HG03575 (cell line): ENCODE measurements around the gene CROCC2.

ENCODE experiments used
- ATAC-seq: cut with Tn5 transposase; IDR thresholded peaks from one replicate; pipeline ENCODE4 v1.9.1; 2021; ENCODE audit not compliant: unreplicated experiment, insufficient number of reproducible peaks, low FRiP score; ENCODE audit errors: extremely low read depth

CROCC2 gene

DNA sequence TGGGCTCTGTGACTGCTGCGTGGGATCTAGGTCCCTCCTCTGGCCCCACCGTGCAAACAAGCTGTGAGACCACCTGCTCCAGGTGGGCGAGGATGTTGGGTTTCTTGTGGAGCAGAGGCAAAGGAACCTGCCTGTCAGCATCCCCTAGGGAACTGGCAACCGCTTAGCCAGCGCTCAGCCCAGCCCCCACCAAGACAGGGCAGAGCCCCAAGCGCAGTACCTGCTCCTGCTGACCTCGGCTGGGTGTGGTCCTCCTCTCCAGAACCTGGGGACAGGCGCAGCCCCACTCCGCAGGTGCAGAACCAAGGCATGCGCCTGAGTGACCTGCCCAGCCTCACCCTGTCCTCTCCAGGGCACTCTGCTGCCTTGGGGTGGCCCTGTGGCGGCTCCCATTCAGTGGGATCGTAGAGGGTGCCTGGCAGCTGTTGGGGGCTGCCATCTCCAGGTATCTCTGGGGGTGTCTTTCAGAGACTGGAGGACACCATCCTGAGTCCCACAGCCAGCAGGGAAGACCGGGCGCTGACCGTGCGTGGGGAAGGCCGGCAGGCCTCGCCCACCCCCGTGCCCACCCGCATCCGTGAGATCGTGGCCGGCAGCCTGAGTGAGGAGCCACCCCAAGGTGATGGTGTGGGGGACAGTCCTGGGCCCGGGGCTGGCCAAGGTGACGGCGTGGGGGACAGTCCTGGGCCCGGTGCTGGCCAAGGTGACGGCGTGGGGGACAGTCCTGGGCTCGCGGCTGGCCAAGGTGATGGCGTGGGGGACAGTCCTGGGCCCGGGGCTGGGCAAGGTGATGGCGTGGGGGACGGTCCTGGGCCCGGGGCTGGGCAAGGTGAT lies 12.3 kb downstream of the CROCC2 start:
- ATAC-seq, result no peak

DNA sequence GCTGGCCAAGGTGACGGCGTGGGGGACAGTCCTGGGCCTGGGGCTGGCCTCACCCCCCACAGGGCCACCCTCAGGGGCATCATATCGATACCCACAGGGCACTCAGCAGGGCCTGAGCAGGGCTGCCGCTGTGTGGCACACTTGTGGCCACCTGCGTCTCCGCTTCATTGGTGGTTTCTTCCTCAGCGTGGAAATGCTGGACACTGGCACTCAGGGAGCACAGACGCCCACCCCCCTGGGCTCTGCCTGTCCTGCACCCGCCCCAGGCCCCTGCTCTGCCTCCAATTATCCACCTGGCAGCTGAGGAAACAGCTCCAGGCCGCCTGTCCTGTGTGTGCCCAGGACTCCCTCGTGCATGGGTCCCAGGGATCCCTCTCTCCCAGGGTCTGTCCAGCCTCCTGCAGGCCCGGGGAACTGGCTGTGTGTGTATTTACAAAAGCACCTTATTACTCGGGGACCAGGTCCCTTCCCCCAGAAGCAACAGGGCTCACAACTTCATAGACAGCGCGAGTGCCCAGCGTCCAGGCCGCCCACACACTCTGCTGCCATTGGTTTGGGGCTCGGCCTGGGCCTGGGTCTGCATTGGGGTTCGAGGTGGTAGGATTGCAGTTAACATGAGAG lies 13.1 kb downstream of the CROCC2 start:
- no peak for ATAC-seq

DNA sequence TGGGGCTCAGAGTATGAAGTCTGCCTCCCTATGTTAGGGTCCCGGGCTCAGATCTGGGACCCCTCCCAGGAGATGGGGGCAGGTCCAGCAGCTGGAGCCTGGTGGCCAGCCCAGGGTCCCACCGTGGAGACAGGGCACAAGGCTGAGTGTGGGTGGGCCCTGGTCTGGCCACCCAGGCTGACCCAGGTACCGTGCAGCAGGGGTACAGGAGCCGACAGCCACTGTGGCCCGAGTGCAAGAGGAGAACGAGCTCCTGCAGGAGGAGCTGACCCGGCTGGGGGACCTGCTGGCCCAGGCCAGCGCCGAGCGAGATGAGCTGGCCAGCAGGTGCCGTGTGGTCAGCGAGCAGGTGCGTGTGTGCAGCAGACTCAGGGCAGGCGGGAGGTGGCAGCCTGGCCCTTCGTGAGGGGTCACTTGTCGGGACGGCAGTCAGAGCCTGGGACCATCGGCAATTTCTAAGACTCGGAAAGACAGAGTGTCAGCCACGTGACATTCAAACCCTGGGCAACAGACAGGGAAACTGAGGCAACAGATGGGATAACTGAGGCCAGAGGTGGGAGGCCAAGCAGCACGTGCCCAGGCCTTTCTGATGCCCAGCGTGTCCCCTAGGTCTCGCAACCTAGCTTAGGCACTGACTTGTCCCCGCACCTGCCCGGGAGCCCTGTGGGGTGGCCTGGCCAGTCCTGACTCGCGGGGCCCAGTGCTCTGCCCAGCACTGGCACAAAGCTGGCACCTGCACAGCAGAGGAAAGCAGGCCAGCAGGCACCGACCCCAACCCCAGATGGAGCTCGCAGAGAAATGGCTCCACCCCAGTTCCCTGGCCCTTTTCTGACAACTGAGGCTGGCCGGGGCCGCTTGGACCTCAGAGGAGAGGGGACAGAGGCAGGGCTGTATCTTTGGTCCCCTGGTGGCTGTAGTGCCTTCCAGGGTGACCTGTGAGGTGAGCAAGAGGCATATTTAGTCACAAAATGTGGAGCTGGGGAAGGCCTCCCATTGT lies 13.9 kb downstream of the CROCC2 start:
- ATAC-seq, result no peak

DNA sequence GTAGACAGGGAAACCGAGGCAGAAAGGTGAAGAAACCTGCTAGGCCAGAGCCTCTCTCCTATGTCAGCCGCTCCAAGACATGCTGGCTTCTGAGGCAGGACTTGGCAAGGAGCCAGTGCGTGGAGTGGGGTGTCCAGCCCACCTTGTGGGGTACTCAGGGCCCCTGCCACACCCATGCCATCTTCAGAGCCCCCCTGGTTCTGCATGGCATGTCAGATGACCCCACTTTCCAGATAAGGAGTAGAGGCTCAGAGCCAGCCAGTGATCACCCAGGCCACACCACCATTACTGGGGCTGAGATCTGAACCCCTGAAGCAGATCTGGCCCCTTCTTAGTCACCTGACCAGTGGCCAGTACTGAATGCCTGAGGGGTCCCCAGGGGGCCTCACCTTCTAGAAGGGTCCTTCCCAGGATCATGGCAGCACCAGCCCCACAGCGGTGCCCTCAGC lies 14.7 kb downstream of the CROCC2 start:
- ATAC-seq, result no peak

DNA sequence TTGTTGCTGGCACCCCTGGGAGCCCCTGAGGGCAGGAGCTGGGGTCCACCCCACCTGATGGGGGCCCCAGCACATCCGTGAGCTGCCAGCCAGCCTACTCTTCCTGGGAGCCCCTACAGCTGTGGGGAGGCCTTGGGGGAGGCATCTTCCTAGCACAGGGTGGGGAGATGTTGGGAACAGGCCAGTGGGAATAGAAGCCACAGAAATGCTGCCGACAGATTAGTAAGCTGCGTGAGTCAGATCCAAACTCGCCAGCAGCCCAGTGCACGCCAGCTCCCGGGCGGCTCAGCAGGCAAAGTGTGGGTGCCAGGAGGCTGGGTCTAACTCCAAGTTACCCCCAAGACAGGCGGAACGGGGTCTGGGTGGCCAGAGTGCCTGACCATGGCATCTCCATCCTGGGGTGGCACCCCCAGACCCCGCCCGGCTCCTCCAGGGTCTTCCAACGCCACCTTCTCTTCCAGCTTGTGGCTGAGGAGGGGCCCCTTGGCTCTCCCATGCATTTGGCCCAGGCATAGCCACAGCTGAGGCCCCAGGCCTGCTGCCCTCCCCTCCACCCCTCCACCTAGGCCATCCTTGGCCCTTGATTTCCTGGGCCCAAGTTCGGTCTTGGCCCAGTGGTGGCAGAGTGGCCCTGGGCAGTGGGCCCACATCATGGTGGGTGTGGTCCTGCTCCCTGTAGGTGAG lies 15.3 kb downstream of the CROCC2 start:
- no peak for ATAC-seq

DNA sequence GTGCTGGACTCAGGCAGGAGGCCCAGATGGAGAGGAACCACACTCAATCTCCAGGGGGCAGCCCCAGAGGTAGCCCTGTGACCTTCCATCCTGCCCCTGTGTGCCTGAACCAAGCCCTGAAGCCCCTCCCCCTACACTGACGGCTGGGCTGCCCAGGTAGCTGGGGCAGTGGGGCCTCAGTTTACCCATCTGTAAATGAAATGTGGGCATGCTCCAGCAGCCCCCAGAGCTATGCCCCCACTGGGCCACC lies 15.8 kb downstream of the CROCC2 start:
- ATAC-seq, result no peak

- ATAC-seq, result no peak
Measured at GRCh38 chr2:240922245-240922981, 16.3 kb downstream of the CROCC2 start.

DNA sequence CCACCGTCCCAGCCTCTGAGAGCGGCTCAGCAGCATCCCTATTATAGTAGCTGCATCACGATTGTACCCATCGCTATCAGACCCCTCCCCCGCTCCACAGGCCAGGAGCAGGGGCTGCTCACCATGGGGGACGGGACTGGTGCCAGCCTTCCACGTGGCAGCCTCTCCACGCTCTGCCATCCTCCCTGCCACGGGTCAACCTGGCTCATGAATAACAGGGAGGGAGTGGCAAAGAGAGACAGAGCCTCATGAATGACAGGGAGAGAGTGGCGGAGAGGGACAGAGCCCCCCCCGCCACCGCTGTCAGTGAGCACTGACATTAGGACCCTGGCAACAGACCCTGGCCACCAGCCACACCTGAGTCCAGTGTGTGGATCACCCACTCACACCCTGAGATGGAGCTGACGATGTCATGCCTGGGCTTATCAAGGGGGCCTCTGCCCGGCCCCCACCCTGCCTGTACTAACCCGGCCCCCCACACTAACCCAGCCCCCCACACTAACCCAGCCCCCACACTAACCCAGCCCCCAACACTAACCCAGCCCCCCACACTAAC lies 16.9 kb downstream of the CROCC2 start:
- ATAC-seq, result no peak

GRCh38 chr2:240925191-240925567 lies 19.0 kb downstream of the CROCC2 start:
- no peak for ATAC-seq

GRCh38 chr2:240925568-240926515 lies 19.7 kb downstream of the CROCC2 start:
- no peak for ATAC-seq

- no peak for ATAC-seq
Measured at GRCh38 chr2:240926516-240927389, 20.6 kb downstream of the CROCC2 start.

- ATAC-seq, result no peak
Measured at GRCh38 chr2:240927390-240927781, 21.2 kb downstream of the CROCC2 start.

- ATAC-seq, result no peak
Measured at GRCh38 chr2:240928476-240929363, 22.6 kb downstream of the CROCC2 start.

DNA sequence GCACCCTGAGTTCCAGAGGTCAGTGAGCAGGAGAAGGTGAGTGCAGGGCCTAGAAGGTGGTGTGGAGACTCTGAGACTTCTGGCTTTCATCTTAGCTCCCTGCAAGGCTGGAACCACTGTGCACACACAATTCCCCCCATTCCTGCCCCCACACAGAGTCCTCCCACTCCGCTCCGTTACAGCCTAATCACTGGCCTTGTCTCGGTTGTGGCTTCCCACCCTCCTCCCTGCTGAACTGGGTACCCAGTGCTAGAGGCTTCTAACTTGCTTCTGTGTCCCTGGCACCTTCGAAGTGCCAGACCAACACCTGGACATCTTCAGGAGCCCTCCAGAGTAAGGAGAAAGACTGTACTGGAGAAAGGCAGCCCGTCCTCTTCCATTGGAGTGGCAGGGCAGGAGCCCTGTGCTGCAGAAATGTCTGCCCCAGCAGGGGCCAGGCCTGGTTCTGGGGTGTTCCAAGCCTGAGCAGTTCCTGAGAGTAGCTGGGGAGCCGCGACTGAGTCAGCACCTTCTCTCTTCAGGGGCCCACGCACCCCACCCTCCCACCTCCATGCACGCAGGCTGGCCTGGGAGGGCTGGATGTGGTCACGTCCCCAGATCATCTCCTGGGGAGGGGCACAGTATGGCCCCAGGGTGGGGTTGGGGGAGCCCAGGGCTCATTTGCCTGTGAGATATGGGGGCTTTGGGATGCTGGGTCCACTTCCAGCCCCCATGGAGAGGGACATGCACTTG lies 23.4 kb downstream of the CROCC2 start:
- no peak for ATAC-seq

- no peak for ATAC-seq
Measured at GRCh38 chr2:240930096-240930630, 24.0 kb downstream of the CROCC2 start.
